CD14-positive monocyte (primary cell): ENCODE data around the gene HS3ST2. TPM values are rescaled to one million over a fixed set of nuclear protein-coding genes. Genes with fewer than 3 reads are reported as not detected.

Experiments used
- DNase-seq, 3 donors: peaks; one replicate each; pipeline ENCODE4 v3.0.0-alpha.2; 2011 to 2022
- H2AFZ ChIP-seq: 2 replicates; pipeline ENCODE4 v1.6.0; 2012; ENCODE audit warnings: mild to moderate bottlenecking, low read depth, low read length, inconsistent platforms; ENCODE audit not compliant: insufficient read depth, poor library complexity, severe bottlenecking
- H3K27ac ChIP-seq, 2 donors: 1 replicate in 1 of 2; 2 replicates in 1 of 2; pipeline ENCODE4 v1.5.1; 2012 to 2013; ENCODE audit warnings: low read length in 2 of 2, control low read depth in 1 of 2, inconsistent platforms in 1 of 2, low read depth in 1 of 2, mild to moderate bottlenecking in 1 of 2
- H3K27me3 ChIP-seq, 2 donors: one replicate each; pipeline versions ENCODE4 v1.6.0 to v1.6.1; 2011 to 2013; ENCODE audit warnings: low read length in 2 of 2; ENCODE audit not compliant: control insufficient read depth in 2 of 2, insufficient read depth in 2 of 2
- H3K36me3 ChIP-seq, 2 donors: replicated peaks in 1 of 2; 1 replicate in 1 of 2; 2 replicates in 1 of 2; pipeline versions ENCODE4 v1.5.1 to v1.6.1; 2012 to 2013; ENCODE audit warnings: low read length in 2 of 2, control low read depth in 1 of 2, inconsistent platforms in 1 of 2, mild to moderate bottlenecking in 1 of 2; ENCODE audit not compliant: insufficient read depth in 2 of 2, control insufficient read depth in 1 of 2
- H3K4me1 ChIP-seq, 2 donors: 1 replicate in 1 of 2; 2 replicates in 1 of 2; pipeline versions ENCODE4 v1.5.1 to v1.6.1; 2012 to 2013; ENCODE audit warnings: low read length in 2 of 2, control low read depth in 1 of 2, inconsistent platforms in 1 of 2, mild to moderate bottlenecking in 1 of 2, moderate library complexity in 1 of 2; ENCODE audit not compliant: insufficient read depth in 2 of 2, control insufficient read depth in 1 of 2
- H3K4me2 ChIP-seq: replicated peaks from 2 replicates; pipeline ENCODE3; 2012; ENCODE audit warnings: low read length, moderate library complexity, mild to moderate bottlenecking; ENCODE audit not compliant: poor library complexity, severe bottlenecking; ENCODE audit errors: extremely low read depth
- H3K4me3 ChIP-seq, 3 experiments: fragments of 200-600 bp in 1 of 3; sonication (generic) in 1 of 3; replicated peaks in 1 of 3; 1 replicate in 2 of 3; 2 replicates in 1 of 3; pipeline ENCODE4 v1.5.1; 2011 to 2013; ENCODE audit warnings: low read length in 3 of 3, mild to moderate bottlenecking in 3 of 3, control low read depth in 2 of 3, low read depth in 2 of 3, inconsistent platforms in 1 of 3, moderate library complexity in 1 of 3
- H3K79me2 ChIP-seq: 2 replicates; pipeline ENCODE4 v1.6.0; 2012; ENCODE audit warnings: mild to moderate bottlenecking, control low read depth, inconsistent platforms, low read length, moderate library complexity; ENCODE audit not compliant: insufficient read depth
- H3K9ac ChIP-seq: 2 replicates; pipeline ENCODE4 v1.6.0; 2017; ENCODE audit warnings: low read length, mild to moderate bottlenecking; ENCODE audit not compliant: insufficient read depth, poor library complexity, severe bottlenecking
- H3K9me3 ChIP-seq, 2 donors: replicated peaks in 1 of 2; 1 replicate in 1 of 2; 2 replicates in 1 of 2; pipeline versions ENCODE4 v1.5.1 to v1.6.1; 2012 to 2013; ENCODE audit warnings: low read length in 2 of 2, control low read depth in 1 of 2; ENCODE audit not compliant: control insufficient read depth in 1 of 2, insufficient read depth in 1 of 2
- H4K20me1 ChIP-seq: 2 replicates; pipeline ENCODE4 v1.6.0; 2012; ENCODE audit warnings: mild to moderate bottlenecking, low read length, control low read depth, moderate library complexity; ENCODE audit not compliant: insufficient read depth
- H3K27ac Mint-ChIP-seq, 7 donors: one replicate each; pipeline ENCODE4 v1.8.0; 2020; ENCODE audit warnings: mild to moderate bottlenecking in 7 of 7, mixed read lengths in 7 of 7, moderate library complexity in 6 of 7, inconsistent platforms in 2 of 7
- H3K27me3 Mint-ChIP-seq, 3 donors: one replicate each; pipeline ENCODE4 v1.8.0; 2021 to 2022; ENCODE audit warnings: low read depth in 3 of 3, mild to moderate bottlenecking in 3 of 3, mixed read lengths in 3 of 3, moderate library complexity in 3 of 3, inconsistent platforms in 1 of 3
- H3K36me3 Mint-ChIP-seq, 2 donors: one replicate each; pipeline ENCODE4 v1.8.0; 2020; ENCODE audit warnings: mixed read lengths in 2 of 2, inconsistent platforms in 1 of 2, mild to moderate bottlenecking in 1 of 2
- H3K4me1 Mint-ChIP-seq: one replicate; pipeline ENCODE4 v1.8.0; 2020; ENCODE audit warnings: mild to moderate bottlenecking, mixed read lengths
- H3K4me3 Mint-ChIP-seq, 2 donors: one replicate each; pipeline ENCODE4 v1.8.0; 2020; ENCODE audit warnings: mild to moderate bottlenecking in 2 of 2, mixed read lengths in 2 of 2, moderate library complexity in 1 of 2
- H3K9me3 Mint-ChIP-seq, 7 donors: one replicate each; pipeline ENCODE4 v1.8.0; 2020 to 2022; ENCODE audit warnings: mixed read lengths in 7 of 7, mild to moderate bottlenecking in 6 of 7, moderate library complexity in 6 of 7, inconsistent platforms in 2 of 7
- CTCF ChIP-seq: fragments of 200-600 bp; IDR thresholded peaks from one replicate; pipeline ENCODE4 v1.8.0; 2022; ENCODE audit warnings: antibody characterized with exemption, mild to moderate bottlenecking
- WGBS: methylation state at CpG from one replicate; pipeline ENCODE4 v1.1.5; 2013; ENCODE audit warnings: missing lambda C conversion rate; ENCODE audit not compliant: insufficient coverage; 5-methylcytosine and 5-hydroxymethylcytosine counted together
- intact Hi-C, 2 donors: fragments of 100-400 bp; cut with micrococcal nuclease; formaldehyde crosslinking; loops; one replicate each; pipeline versions ENCODE4 v1.15.0 to v1.15.1; 2023
- polyA plus RNA-seq, 3 donors: library from polyadenylated mRNA; depleted of rRNA in 1 of 3; unstranded in 2 of 3; stranded (reverse) in 1 of 3; fragments of 300-500 nt in 2 of 3; fragments of >200 nt in 1 of 3; fragmentation: Illumina TruSeq in 2 of 3; gene quantifications; 1 replicate in 2 of 3; 2 replicates in 1 of 3; pipeline ENCODE4 v1.2.3, GENCODE V29; 2012 to 2021

HS3ST2 gene
- polyA plus RNA-seq, 3 donors: not detected

DNA sequence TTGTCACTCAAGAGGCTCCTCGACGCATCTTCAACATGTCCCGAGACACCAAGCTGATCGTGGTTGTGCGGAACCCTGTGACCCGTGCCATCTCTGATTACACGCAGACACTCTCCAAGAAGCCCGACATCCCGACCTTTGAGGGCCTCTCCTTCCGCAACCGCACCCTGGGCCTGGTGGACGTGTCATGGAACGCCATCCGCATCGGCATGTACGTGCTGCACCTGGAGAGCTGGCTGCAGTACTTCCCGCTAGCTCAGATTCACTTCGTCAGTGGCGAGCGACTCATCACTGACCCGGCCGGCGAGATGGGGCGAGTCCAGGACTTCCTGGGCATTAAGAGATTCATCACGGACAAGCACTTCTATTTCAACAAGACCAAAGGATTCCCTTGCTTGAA is 101.0 kb downstream of the HS3ST2 start:
- Histone ChIP-seq H3K36me3 (no peaks in the 10 kb centered on the region), H3K27me3 (no peaks in the 10 kb centered on the region), H3K4me1 (no peaks in the 10 kb centered on the region), H3K79me2 (no peaks in the 10 kb centered on the region), H3K4me3 (no peak overlapping the region), H3K4me2 (no peak overlapping the region), H2AFZ (no peak overlapping the region), H3K27ac (no peak overlapping the region), H4K20me1 (no peaks in the 10 kb centered on the region), H3K9ac (no peak overlapping the region), H3K9me3 (no peaks in the 10 kb centered on the region)
- peaks cover 5 to 14% (median 7%) of the 10 kb centered on the region in 3 donors for H3K27me3 Mint-ChIP-seq
- no peak for TF ChIP-seq CTCF
- H3K9me3 Mint-ChIP-seq: peaks cover 0 to 2% (median 0%) of the 10 kb centered on the region in 7 donors
- no peak for DNase-seq
- intact Hi-C loops: no loop called here
- H3K27ac Mint-ChIP-seq: no peak overlapping the region
- H3K4me1 Mint-ChIP-seq: no peaks in the 10 kb centered on the region
- no peaks in the 10 kb centered on the region for H3K36me3 Mint-ChIP-seq
- 94% methylated on average over 23 of the region's 25 CpGs for WGBS
- H3K4me3 Mint-ChIP-seq: no peak overlapping the region

DNA sequence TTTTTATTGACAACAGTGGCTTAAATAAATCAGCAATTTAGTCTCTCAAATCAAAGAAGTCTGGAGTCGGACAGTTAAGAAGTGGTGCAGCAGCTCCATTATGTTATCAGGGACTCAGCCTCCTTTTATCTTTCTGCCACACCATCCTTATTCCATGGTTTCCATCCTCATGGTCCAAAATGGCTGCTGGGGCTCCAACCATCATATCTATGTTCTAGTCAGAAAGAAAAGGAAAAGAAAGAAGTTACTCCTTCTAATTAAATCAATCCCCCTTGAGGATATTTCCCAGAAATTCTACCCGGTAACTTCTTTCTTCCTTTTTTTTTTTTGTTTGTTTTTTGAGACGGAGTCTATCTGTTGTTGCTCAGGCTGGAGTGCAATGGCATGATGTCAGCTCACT is 109.5 kb downstream of the HS3ST2 start:
- Histone ChIP-seq H3K4me1 (no peaks in the 10 kb centered on the region), H3K9ac (no peak overlapping the region), H3K9me3 (no peaks in the 10 kb centered on the region), H3K79me2 (no peaks in the 10 kb centered on the region), H4K20me1 (no peaks in the 10 kb centered on the region), H3K36me3 (no peaks in the 10 kb centered on the region), H3K27ac (no peak overlapping the region), H3K27me3 (peaks cover 3 to 5% of the 10 kb centered on the region in 2 donors), H2AFZ (no peak overlapping the region), H3K4me2 (no peak overlapping the region), H3K4me3 (no peak overlapping the region)
- WGBS: 100% methylated on average over 1 of the region's 3 CpGs
- no peak overlapping the region for H3K27ac Mint-ChIP-seq
- no peaks in the 10 kb centered on the region for H3K36me3 Mint-ChIP-seq
- H3K27me3 Mint-ChIP-seq: peaks cover 8 to 10% (median 9%) of the 10 kb centered on the region in 3 donors
- H3K9me3 Mint-ChIP-seq: peaks cover 0 to 7% (median 0%) of the 10 kb centered on the region in 7 donors
- H3K4me1 Mint-ChIP-seq: no peaks in the 10 kb centered on the region
- no peak for DNase-seq
- TF ChIP-seq CTCF: no peak
- intact Hi-C loops: no loop called here
- H3K4me3 Mint-ChIP-seq: no peak overlapping the region
